Tibial nerve (tissue), 4 donors: ENCODE measurements around the gene NRDE2. TPM values are rescaled to one million over a fixed set of nuclear protein-coding genes. Genes with fewer than 3 reads are reported as not detected.
"Not testable (repeated sequence)": the region's sequence is repeated elsewhere in the genome, so short reads cannot be mapped to it uniquely, and the experiment has no call there.

Experiments used
- DNase-seq, 2 donors: peaks; one replicate each; pipeline ENCODE4 v3.0.0-alpha.2; 2019; ENCODE audit warnings: low spot score in 2 of 2
- H3K27ac ChIP-seq, 4 donors: fragments of 200-600 bp; sonication (generic) in 3 of 4; one replicate each; pipeline ENCODE4 v1.5.1; 2017 to 2019; ENCODE audit warnings: mild to moderate bottlenecking in 1 of 4
- H3K27me3 ChIP-seq, 2 donors: fragments of 200-600 bp; sonication (generic) in 1 of 2; one replicate each; pipeline versions ENCODE4 v1.5.1 to v1.6.0; 2017 to 2019
- H3K36me3 ChIP-seq, 3 donors: fragments of 200-600 bp; sonication (generic); one replicate each; pipeline ENCODE4 v1.5.1; 2018 to 2019
- H3K4me1 ChIP-seq, 4 donors: fragments of 200-600 bp; sonication (generic) in 3 of 4; one replicate each; pipeline ENCODE4 v1.5.1; 2017 to 2019
- H3K4me3 ChIP-seq, 4 donors: fragments of 200-600 bp; sonication (generic) in 3 of 4; one replicate each; pipeline ENCODE4 v1.5.1; 2017 to 2019; ENCODE audit warnings: mild to moderate bottlenecking in 1 of 4, moderate library complexity in 1 of 4
- H3K9me3 ChIP-seq, 4 donors: fragments of 200-600 bp; sonication (generic) in 3 of 4; one replicate each; pipeline ENCODE4 v1.5.1; 2017 to 2019
- EP300 ChIP-seq, 2 donors: sonication (generic); formaldehyde crosslinking; IDR thresholded peaks; one replicate each; pipeline ENCODE4 v1.6.1; 2017; ENCODE audit warnings: antibody characterized with exemption in 2 of 2, mild to moderate bottlenecking in 1 of 2
- POLR2A ChIP-seq, 2 donors: fragments of 450-650 bp; IDR thresholded peaks; one replicate each; pipeline ENCODE4 v1.6.1; 2017; ENCODE audit warnings: antibody characterized with exemption in 2 of 2, mild to moderate bottlenecking in 2 of 2, moderate library complexity in 2 of 2
- WGBS, 2 donors: methylation state at CpG; one replicate each; pipeline ENCODE4 v1.1.5; 2018; 5-methylcytosine and 5-hydroxymethylcytosine counted together
- total RNA-seq, 4 donors: library from RNA; depleted of rRNA; stranded (reverse); fragments of >200 nt; gene quantifications; one replicate each; pipeline ENCODE4 v1.1.0, GENCODE V29; 2016
- TF ChIP-seq, protein P1 (sequence below), 5 experiments: fragments of 200-600 bp in 3 of 5; fragments of 450-650 bp in 2 of 5; sonication (generic) in 3 of 5; IDR thresholded peaks; one replicate each; pipeline ENCODE4 v1.5.1; 2016 to 2019; ENCODE audit warnings: antibody characterized with exemption in 5 of 5, mild to moderate bottlenecking in 3 of 5, moderate library complexity in 2 of 5

Gene NRDE2
- total RNA-seq, 4 donors from 2014 or later: 15.7 to 18.9 (median 17.2) TPM

DNA sequence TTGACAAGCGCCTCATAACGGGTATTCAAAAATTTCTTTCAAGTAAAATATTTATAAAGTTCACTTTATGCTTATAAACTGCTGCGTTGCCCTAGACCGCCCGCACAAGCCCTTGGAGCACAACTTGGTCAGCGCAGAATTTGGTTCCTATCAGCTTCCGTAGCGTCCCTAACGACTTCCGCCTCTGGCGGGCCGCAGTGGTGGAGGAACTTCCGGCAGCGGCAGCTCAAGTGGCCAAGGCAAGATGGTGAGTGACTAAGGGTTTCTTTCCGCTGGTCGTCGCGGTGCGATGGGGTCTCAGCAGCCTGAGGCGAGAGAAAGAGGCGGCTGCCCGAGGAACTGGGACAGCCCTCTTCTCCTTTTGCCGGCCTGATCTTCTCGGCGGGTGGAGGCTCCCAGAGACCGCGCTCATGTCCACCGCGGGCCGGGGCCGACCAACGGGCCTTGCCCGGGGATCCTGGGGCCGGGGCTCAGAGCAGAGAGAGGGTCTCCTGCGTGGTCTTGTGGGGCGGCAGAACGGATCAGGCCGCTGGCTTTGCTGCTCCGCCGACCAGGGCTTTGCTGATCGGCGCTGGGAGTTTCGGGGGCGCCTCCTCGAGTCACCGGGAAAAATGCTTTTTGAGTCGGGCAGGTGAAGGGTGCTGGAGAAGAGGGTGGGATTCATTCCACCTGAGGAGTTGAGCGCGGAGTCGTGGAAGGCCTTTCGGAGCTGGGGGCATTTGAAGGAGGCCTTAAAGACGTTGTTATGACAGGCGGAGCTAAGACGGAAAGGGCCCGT lies 75.2 kb downstream of the NRDE2 start, which contains the start of gene PSMC1:
Gene PSMC1 (plus strand): TSS at position 200 of the 778 bp plus-strand sequence. CDS start 45 bp downstream, at position 245.
- Histone ChIP-seq H3K27me3 (no peaks in the 10 kb centered on the region), H3K9me3 (no peaks in the 10 kb centered on the region), H3K36me3 (peaks cover 2 to 27% (median 6%) of the 10 kb centered on the region in 3 donors), H3K27ac (peak within 1 kb of the TSS; percentile 61 to 91 (median 84)), H3K4me3 (peak within 1 kb of the TSS; percentile 83 to 93 (median 91)), H3K4me1 (peaks cover 0 to 21% (median 14%) of the 10 kb centered on the region in 4 donors)
- TF ChIP-seq, protein P1, sequence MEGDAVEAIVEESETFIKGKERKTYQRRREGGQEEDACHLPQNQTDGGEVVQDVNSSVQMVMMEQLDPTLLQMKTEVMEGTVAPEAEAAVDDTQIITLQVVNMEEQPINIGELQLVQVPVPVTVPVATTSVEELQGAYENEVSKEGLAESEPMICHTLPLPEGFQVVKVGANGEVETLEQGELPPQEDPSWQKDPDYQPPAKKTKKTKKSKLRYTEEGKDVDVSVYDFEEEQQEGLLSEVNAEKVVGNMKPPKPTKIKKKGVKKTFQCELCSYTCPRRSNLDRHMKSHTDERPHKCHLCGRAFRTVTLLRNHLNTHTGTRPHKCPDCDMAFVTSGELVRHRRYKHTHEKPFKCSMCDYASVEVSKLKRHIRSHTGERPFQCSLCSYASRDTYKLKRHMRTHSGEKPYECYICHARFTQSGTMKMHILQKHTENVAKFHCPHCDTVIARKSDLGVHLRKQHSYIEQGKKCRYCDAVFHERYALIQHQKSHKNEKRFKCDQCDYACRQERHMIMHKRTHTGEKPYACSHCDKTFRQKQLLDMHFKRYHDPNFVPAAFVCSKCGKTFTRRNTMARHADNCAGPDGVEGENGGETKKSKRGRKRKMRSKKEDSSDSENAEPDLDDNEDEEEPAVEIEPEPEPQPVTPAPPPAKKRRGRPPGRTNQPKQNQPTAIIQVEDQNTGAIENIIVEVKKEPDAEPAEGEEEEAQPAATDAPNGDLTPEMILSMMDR (IDR thresholded peaks at IDR 0.05): peak in 2 of 5 experiments; percentile 25 to 47
- TF ChIP-seq POLR2A (IDR thresholded peaks at IDR 0.05) (peak; percentile 29 to 40), EP300 (IDR thresholded peaks at IDR 0.05) (peak; percentile 62 to 94)
- 0% methylated on average over 48 to 50 of the region's 55 CpGs for WGBS, 2 donors
- DNase-seq: peak; percentile 74 to 87

DNA sequence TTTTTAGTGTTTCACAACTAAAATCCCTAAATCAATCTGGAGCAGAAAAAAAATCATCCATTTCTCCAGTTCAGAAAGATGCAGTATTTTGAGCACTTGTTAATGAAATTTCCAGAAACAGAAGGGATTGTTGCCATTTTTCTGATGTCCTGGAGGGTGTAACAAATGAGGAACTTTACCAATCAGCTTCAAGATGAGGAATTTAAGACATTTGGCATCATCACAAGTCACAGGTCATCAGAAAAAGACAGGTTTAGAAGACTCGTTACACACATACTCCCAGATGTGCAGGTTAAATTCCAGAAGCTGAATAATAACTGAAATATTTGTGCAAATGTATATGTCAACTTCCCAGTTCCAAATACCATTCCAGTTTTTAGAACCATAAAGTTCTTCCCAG lies 75.9 kb downstream of the NRDE2 start:
- no peaks in the 10 kb centered on the region for H3K9me3 ChIP-seq
- no peak for DNase-seq
- H3K4me3 ChIP-seq: peak overlapping the region; percentile 83 to 93 (median 91)
- no peaks in the 10 kb centered on the region for H3K27me3 ChIP-seq
- peak overlapping the region in 3 of 4 donors; percentile 83 to 91 (median 85) for H3K27ac ChIP-seq
- TF ChIP-seq, protein P1 (IDR thresholded peaks at IDR 0.05): no peak
- TF ChIP-seq EP300 (IDR thresholded peaks at IDR 0.05) (no peak), POLR2A (IDR thresholded peaks at IDR 0.05) (no peak)
- peaks cover 0 to 21% (median 14%) of the 10 kb centered on the region in 4 donors for H3K4me1 ChIP-seq
- WGBS, 2 donors: 40 to 42% methylated on average over 1 of the region's 1 CpG
- H3K36me3 ChIP-seq: peaks cover 0 to 20% (median under 1%) of the 10 kb centered on the region in 3 donors

DNA sequence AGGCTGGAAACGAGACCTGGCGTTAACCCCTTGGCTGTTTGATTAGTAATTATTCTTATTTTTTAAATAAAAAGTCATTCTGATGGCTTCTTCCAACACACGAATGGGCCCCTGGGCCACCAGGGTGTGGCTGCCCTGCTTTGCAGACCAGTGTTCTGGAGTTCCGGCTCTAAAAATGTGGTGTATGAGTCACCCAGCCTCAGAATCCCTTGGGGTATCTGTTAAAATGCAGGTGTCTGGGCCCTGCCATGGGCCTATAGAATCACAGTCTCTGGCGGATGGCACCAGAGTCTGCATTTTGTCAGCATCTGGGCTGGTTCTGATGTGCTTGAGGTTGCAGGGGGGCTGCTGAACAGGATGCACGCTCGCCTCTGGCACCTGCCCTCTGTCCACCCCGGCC lies 77.9 kb downstream of the NRDE2 start:
- WGBS, 2 donors: 86 to 91% methylated on average over 8 of the region's 8 CpGs
- no peak for DNase-seq
- no peaks in the 10 kb centered on the region for H3K36me3 ChIP-seq
- no peaks in the 10 kb centered on the region for H3K9me3 ChIP-seq
- no peaks in the 10 kb centered on the region for H3K27me3 ChIP-seq
- no peak overlapping the region for H3K27ac ChIP-seq
- peaks cover 0 to 19% (median 14%) of the 10 kb centered on the region in 4 donors for H3K4me1 ChIP-seq
- H3K4me3 ChIP-seq: no peak overlapping the region
- TF ChIP-seq, protein P1 (IDR thresholded peaks at IDR 0.05): no peak
- TF ChIP-seq POLR2A (IDR thresholded peaks at IDR 0.05) (no peak), EP300 (IDR thresholded peaks at IDR 0.05) (no peak)

DNA sequence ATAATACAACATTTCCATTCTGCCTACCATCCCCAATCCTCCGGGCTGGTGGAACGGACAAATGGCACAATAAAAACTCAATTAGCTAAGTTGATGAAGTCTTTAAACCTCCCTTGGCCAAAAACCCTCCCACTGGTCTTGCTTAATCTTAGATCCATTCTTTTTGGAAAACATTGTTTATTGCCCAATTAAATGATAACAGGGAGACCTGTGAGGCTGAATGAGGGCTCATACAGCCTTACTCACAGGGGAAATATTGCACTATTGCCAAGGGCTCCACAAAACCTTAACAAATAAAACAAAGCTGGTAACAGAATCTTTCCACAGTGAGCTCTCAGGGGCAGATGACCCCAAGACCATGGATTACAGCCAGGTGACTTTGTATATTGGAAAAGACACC lies 83.1 kb downstream of the NRDE2 start:
- Histone ChIP-seq H3K4me1 (no peaks in the 10 kb centered on the region), H3K36me3 (no peaks in the 10 kb centered on the region), H3K4me3 (no peak overlapping the region), H3K27ac (no peak overlapping the region), H3K9me3 (no peaks in the 10 kb centered on the region), H3K27me3 (no peaks in the 10 kb centered on the region)
- 64 to 76% methylated on average over 2 of the region's 2 CpGs for WGBS, 2 donors
- no peak for DNase-seq
- TF ChIP-seq POLR2A (IDR thresholded peaks at IDR 0.05) (no peak), EP300 (IDR thresholded peaks at IDR 0.05) (no peak)
- TF ChIP-seq, protein P1 (IDR thresholded peaks at IDR 0.05): no peak

DNA sequence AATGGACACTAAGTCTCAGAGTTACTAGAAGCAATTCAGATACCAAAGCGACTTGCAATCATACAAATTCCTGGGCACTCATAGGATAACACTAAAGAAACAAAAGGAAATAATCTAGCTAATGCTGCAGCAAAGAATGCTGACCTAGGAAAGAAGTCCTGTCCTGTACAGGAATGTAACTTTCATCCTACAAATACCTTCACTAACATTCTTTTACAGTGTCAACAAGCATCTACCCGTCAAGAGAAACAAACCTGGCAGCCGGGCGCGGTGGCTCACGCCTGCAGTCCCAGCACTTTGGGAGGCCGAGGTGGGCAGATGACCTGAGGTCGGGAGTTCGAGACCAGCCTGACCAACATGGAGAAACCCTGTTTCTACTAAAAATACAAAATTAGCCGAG lies 84.3 kb downstream of the NRDE2 start:
- not testable (repeated sequence) for H3K36me3 ChIP-seq, H3K27me3 ChIP-seq, H3K9me3 ChIP-seq, DNase-seq, H3K4me1 ChIP-seq, H3K4me3 ChIP-seq, H3K27ac ChIP-seq
- 80 to 87% methylated on average over 10 of the region's 10 CpGs for WGBS, 2 donors
